ENCODE data around the gene RFNG. TPM values are rescaled to one million over a fixed set of nuclear protein-coding genes. Genes with fewer than 3 reads are reported as not detected.

RFNG gene
- total and polyA plus RNA-seq, 2 of the 13 experiments (the other 11 are each of a cell fraction or from before 2014, with no cell fraction given), result 61.4 to 64.0 TPM

- TF ChIP-seq ESRRA (CRISPR knock-in tag; IDR thresholded peaks at IDR 0.05; ENCODE audit: low read depth), result peak; percentile 39; the same call in 1 of the 2 replicates
- TF ChIP-seq ZMYM4 (CRISPR knock-in tag; IDR thresholded peaks at IDR 0.05), result no peak
- no peak for TF ChIP-seq ZNF224 (CRISPR knock-in tag; IDR thresholded peaks at IDR 0.05)
- no peak for TF ChIP-seq GATA4 (IDR thresholded peaks at IDR 0.05; ENCODE audit: borderline replicate concordance, low read depth)
- TF ChIP-seq KDM5B (CRISPR knock-in tag; IDR thresholded peaks at IDR 0.05; ENCODE audit: borderline replicate concordance), result peak; percentile 60
- TF ChIP-seq ZNF235 (CRISPR knock-in tag; IDR thresholded peaks at IDR 0.05; ENCODE audit: borderline replicate concordance), result peak; percentile 61; the same call in 1 of the 2 replicates
- TF ChIP-seq ZNF503 (CRISPR knock-in tag; IDR thresholded peaks at IDR 0.05), result 0 out of 2 replicates have a peak, but pooled peaks have one; percentile 34
- peak; percentile 41; the same call in 1 of the 2 replicates for TF ChIP-seq REPIN1 (CRISPR knock-in tag; IDR thresholded peaks at IDR 0.05; ENCODE audit: borderline replicate concordance, low read depth)
- TF ChIP-seq ZNF546 (CRISPR knock-in tag; conservative IDR thresholded peaks at IDR 0.05), result 0 out of 2 replicates have a peak, but pooled peaks have one; percentile 12
- peak; percentile 63; the same call in 1 of the 2 replicates for TF ChIP-seq ZNF768 (CRISPR knock-in tag; IDR thresholded peaks at IDR 0.05)
- TF ChIP-seq BRF2 (CRISPR knock-in tag; IDR thresholded peaks at IDR 0.05), result peak; percentile 64
- TF ChIP-seq ZBTB38 (CRISPR knock-in tag; IDR thresholded peaks at IDR 0.05), result 0 out of 2 replicates have a peak, but pooled peaks have one; percentile 17
- 0 out of 2 replicates have a peak, but pooled peaks have one; percentile 39 for TF ChIP-seq PITX1 (CRISPR knock-in tag; IDR thresholded peaks at IDR 0.05)
- TF ChIP-seq CBX2 (IDR thresholded peaks at IDR 0.05; ENCODE audit: low read depth, low read length), result no peak
- TF ChIP-seq CBX2 (CRISPR knock-in tag; IDR thresholded peaks at IDR 0.05; ENCODE audit: low read depth), result no peak
- no peak for TF ChIP-seq ZFP1 (CRISPR knock-in tag; IDR thresholded peaks at IDR 0.05)
- no peak; the same call in 1 of the 2 replicates for TF ChIP-seq KLF12 (CRISPR knock-in tag; IDR thresholded peaks at IDR 0.05; ENCODE audit: borderline replicate concordance)
- TF ChIP-seq ZNF44 (CRISPR knock-in tag; IDR thresholded peaks at IDR 0.05), result no peak
- TF ChIP-seq, protein P1, sequence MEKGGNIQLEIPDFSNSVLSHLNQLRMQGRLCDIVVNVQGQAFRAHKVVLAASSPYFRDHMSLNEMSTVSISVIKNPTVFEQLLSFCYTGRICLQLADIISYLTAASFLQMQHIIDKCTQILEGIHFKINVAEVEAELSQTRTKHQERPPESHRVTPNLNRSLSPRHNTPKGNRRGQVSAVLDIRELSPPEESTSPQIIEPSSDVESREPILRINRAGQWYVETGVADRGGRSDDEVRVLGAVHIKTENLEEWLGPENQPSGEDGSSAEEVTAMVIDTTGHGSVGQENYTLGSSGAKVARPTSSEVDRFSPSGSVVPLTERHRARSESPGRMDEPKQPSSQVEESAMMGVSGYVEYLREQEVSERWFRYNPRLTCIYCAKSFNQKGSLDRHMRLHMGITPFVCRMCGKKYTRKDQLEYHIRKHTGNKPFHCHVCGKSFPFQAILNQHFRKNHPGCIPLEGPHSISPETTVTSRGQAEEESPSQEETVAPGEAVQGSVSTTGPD (CRISPR knock-in tag; IDR thresholded peaks at IDR 0.05), result 0 out of 2 replicates have a peak, but pooled peaks have one; percentile 33
- TF ChIP-seq ZC3H4 (CRISPR knock-in tag; IDR thresholded peaks at IDR 0.05; ENCODE audit: borderline replicate concordance), result no peak
- no peak for TF ChIP-seq ZNF576 (CRISPR knock-in tag; IDR thresholded peaks at IDR 0.05)
- TF ChIP-seq CHD4 (IDR thresholded peaks at IDR 0.05; ENCODE audit: borderline replicate concordance, low read length), result no peak
- peak; percentile 77 for TF ChIP-seq POLR2AphosphoS5 (IDR thresholded peaks at IDR 0.05; ENCODE audit: low read depth, low read length)
- peak; percentile 36; the same call in 1 of the 2 replicates for TF ChIP-seq NCOA5 (CRISPR knock-in tag; IDR thresholded peaks at IDR 0.05)
- no peak for TF ChIP-seq SOX13 (IDR thresholded peaks at IDR 0.05)
- TF ChIP-seq SOX13 (CRISPR knock-in tag; conservative IDR thresholded peaks at IDR 0.05 in 1 of 2, IDR thresholded peaks at IDR 0.05 in 1 of 2), result 0 out of 4 replicates have a peak, but pooled peaks of 1 of the 2 experiments have one; percentile 33
Observed at GRCh38 chr17:82076018-82076784, 24.6 kb upstream of the RFNG start (continued).
